Osteocyte (in vitro differentiated cells): ENCODE measurements around the gene TSPAN2. TPM values are rescaled to one million over a fixed set of nuclear protein-coding genes. Genes with fewer than 3 reads are reported as not detected.

Experiments used
- DNase-seq: peaks from one replicate; pipeline ENCODE4 v3.0.0; 2021; ENCODE audit warnings: mixed read lengths; ENCODE audit not compliant: unreplicated experiment; ENCODE audit errors: extremely low spot score
- H3K27ac Mint-ChIP-seq: one replicate; pipeline ENCODE4 v1.8.0; 2021; ENCODE audit warnings: mild to moderate bottlenecking, mixed read lengths; ENCODE audit not compliant: unreplicated experiment
- H3K27me3 Mint-ChIP-seq: one replicate; pipeline ENCODE4 v1.8.0; 2021; ENCODE audit warnings: mixed read lengths; ENCODE audit not compliant: unreplicated experiment
- H3K36me3 Mint-ChIP-seq: one replicate; pipeline ENCODE4 v1.8.0; 2021; ENCODE audit warnings: mixed read lengths; ENCODE audit not compliant: unreplicated experiment
- H3K4me1 Mint-ChIP-seq: one replicate; pipeline ENCODE4 v1.8.0; 2021; ENCODE audit warnings: mixed read lengths; ENCODE audit not compliant: unreplicated experiment
- H3K4me3 Mint-ChIP-seq: one replicate; pipeline ENCODE4 v1.8.0; 2021; ENCODE audit warnings: mild to moderate bottlenecking, moderate library complexity, mixed read lengths; ENCODE audit not compliant: unreplicated experiment
- H3K9me3 Mint-ChIP-seq: one replicate; pipeline ENCODE4 v1.8.0; 2021; ENCODE audit warnings: mixed read lengths; ENCODE audit not compliant: unreplicated experiment
- total RNA-seq: library from RNA; stranded (reverse); gene quantifications from 2 replicates; pipeline ENCODE4 v1.2.1, GENCODE V29; 2021
- TF ChIP-seq, protein P1 (sequence below): fragments of 200-600 bp; sonication (generic); IDR thresholded peaks from 2 replicates; pipeline ENCODE4 v1.5.0; 2021; ENCODE audit warnings: antibody characterized with exemption, mild to moderate bottlenecking, moderate library complexity

TSPAN2 gene
- total RNA-seq, 1 donor from 2014 or later = 3.5 TPM

DNA sequence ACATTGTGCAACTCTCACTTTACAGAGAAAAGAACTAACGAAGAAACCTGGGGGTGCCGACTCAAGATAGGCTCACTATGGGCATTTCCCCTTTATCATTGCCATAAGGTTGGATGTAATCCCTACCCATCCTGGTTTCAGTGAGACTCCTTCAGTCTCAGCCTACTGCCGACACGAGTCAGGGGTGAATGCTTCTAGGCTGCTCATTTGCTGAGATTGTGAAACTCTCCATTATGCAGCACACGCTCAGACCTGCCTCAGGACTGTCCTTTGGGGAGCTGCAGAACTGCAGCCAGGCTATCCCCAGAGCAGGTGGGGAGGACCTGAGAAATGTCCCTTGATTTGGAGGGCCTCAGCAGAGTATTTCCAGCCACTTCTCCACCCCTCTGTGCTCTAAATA is 37.5 kb downstream of the TSPAN2 start:
- Mint-ChIP-seq H3K9me3 (no peaks in the 10 kb centered on the region), H3K27ac (no peak overlapping the region), H3K4me3 (no peak overlapping the region), H3K36me3 (no peaks in the 10 kb centered on the region), H3K4me1 (no peaks in the 10 kb centered on the region), H3K27me3 (no peaks in the 10 kb centered on the region)
- TF ChIP-seq, protein P1, sequence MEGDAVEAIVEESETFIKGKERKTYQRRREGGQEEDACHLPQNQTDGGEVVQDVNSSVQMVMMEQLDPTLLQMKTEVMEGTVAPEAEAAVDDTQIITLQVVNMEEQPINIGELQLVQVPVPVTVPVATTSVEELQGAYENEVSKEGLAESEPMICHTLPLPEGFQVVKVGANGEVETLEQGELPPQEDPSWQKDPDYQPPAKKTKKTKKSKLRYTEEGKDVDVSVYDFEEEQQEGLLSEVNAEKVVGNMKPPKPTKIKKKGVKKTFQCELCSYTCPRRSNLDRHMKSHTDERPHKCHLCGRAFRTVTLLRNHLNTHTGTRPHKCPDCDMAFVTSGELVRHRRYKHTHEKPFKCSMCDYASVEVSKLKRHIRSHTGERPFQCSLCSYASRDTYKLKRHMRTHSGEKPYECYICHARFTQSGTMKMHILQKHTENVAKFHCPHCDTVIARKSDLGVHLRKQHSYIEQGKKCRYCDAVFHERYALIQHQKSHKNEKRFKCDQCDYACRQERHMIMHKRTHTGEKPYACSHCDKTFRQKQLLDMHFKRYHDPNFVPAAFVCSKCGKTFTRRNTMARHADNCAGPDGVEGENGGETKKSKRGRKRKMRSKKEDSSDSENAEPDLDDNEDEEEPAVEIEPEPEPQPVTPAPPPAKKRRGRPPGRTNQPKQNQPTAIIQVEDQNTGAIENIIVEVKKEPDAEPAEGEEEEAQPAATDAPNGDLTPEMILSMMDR = no peak
- DNase-seq = no peak

DNA sequence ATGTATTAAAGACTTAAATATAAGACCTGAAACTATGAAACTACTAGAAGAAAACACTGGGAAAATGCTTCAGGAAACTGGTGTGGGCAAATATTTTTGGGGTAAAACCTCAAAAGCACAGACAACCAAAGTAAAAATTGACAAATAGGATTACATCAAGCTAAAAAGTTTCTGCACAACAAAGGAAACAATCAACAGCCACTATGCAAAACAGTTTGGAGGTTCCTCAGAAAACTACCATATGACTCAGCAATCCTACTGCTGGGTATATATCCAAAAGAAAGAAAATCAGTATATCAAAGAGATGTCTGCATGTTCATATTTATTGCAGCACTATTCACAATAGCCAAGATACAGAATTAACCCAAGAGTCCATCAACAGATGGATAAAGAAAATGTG is 42.6 kb downstream of the TSPAN2 start:
- TF ChIP-seq, protein P1 = no peak
- Mint-ChIP-seq H3K9me3 (no peaks in the 10 kb centered on the region), H3K27me3 (peaks cover 21% of the 10 kb centered on the region), H3K4me1 (no peaks in the 10 kb centered on the region), H3K36me3 (peaks cover 3% of the 10 kb centered on the region), H3K4me3 (no peak overlapping the region), H3K27ac (no peak overlapping the region)
- no peak for DNase-seq

- H3K36me3 Mint-ChIP-seq = peaks cover 3% of the 10 kb centered on the region
- no peak for DNase-seq
- no peaks in the 10 kb centered on the region for H3K4me1 Mint-ChIP-seq
- H3K27me3 Mint-ChIP-seq = peaks cover 21% of the 10 kb centered on the region
- TF ChIP-seq, protein P1 = no peak
- no peak overlapping the region for H3K27ac Mint-ChIP-seq
- H3K9me3 Mint-ChIP-seq = no peaks in the 10 kb centered on the region
- no peak overlapping the region for H3K4me3 Mint-ChIP-seq
These were observed 47.6 kb downstream of the TSPAN2 start for GRCh38 chr1:115041654-115042053.

DNA sequence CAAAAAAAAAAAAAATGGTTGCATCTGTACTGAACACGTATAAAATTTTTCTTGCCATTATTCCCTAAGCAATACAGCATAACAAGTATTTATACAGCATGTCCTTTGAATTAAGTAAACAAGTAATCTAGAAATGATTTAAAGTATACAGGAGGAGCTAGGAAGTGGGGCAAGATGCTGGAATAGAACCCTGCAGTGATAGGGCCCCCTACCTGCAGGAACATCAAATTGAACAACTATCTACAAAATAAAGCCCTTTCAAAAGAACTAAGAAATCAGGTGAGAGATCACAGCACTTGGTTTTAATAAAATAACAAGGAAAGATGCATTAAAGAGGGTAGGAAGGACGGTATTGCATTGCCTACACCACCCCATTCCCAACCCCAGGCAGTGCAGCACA is 48.8 kb downstream of the TSPAN2 start:
- Mint-ChIP-seq H3K36me3 (peaks cover 3% of the 10 kb centered on the region), H3K27me3 (peaks cover 21% of the 10 kb centered on the region), H3K9me3 (no peaks in the 10 kb centered on the region), H3K27ac (no peak overlapping the region), H3K4me3 (no peak overlapping the region), H3K4me1 (no peaks in the 10 kb centered on the region)
- TF ChIP-seq, protein P1 = no peak
- DNase-seq = no peak

GRCh38 chr1:115036814-115037507 is 52.3 kb downstream of the TSPAN2 start:
- Mint-ChIP-seq H3K4me3 (no peak overlapping the region), H3K27me3 (peaks cover 20% of the 10 kb centered on the region), H3K9me3 (no peaks in the 10 kb centered on the region), H3K36me3 (no peaks in the 10 kb centered on the region), H3K27ac (no peak overlapping the region), H3K4me1 (no peaks in the 10 kb centered on the region)
- DNase-seq = no peak
- TF ChIP-seq, protein P1 = no peak
